Endothelial cell of umbilical vein (primary cell): ENCODE data around the gene PANX1. TPM values are rescaled to one million over a fixed set of nuclear protein-coding genes. Genes with fewer than 3 reads are reported as not detected.

ENCODE experiments used
- BruUV-seq: library from RNA; stranded (reverse); fragments of 400-500 nt; replicated peaks from 2 replicates; lab custom pipeline; 2021; lab: Mats Ljungman, UMichigan
- CTCF ChIA-PET: fragments of 300-600, 350-600 bp; sonication (Branson Sonifier 250); formaldehyde crosslinking; loops from one replicate; lab custom pipeline; 2021; ENCODE audit warnings: antibody characterized with exemption, inconsistent platforms; lab: Charles Lee
- POLR2A ChIA-PET: fragments of 300-600, 350-600 bp; sonication (Branson Sonifier 250); formaldehyde crosslinking; loops from one replicate; lab custom pipeline; 2021; ENCODE audit warnings: antibody characterized with exemption, inconsistent platforms; lab: Charles Lee
- DNase-seq: peaks from one replicate; pipeline ENCODE4 v3.0.0-alpha.2; 2011; ENCODE audit warnings: low read depth, low spot score
- FAIRE-seq: peaks from 2 replicates; lab custom pipeline; 2011; peaks lifted over from hg19 to GRCh38; lab: Jason Lieb, UNC
- H2AFZ ChIP-seq: 2 replicates; pipeline ENCODE4 v1.6.0; 2012; ENCODE audit warnings: low read depth, low read length, control low read depth, inconsistent platforms
- H3K27ac ChIP-seq: 2 replicates; pipeline ENCODE4 v1.5.1; 2011; ENCODE audit warnings: low read depth, mild to moderate bottlenecking, control low read depth, low read length, moderate library complexity; ENCODE audit not compliant: insufficient read depth
- H3K27me3 ChIP-seq, 2 experiments: 2 replicates each; pipeline versions ENCODE4 v1.6.0 to v1.6.1; 2011; ENCODE audit warnings: low read length in 2 of 2, mixed read lengths in 1 of 2; ENCODE audit not compliant: control insufficient read depth in 2 of 2, insufficient read depth in 2 of 2
- H3K36me3 ChIP-seq, 2 experiments: 2 replicates in 1 of 2; 3 replicates in 1 of 2; pipeline ENCODE4 v1.5.1; 2011; ENCODE audit warnings: low read length in 2 of 2, mild to moderate bottlenecking in 1 of 2, moderate library complexity in 1 of 2; ENCODE audit not compliant: control insufficient read depth in 2 of 2, insufficient read depth in 2 of 2; ENCODE audit errors: extremely low read depth in 1 of 2
- H3K4me1 ChIP-seq: 3 replicates; pipeline ENCODE4 v1.5.1; 2011; ENCODE audit warnings: mild to moderate bottlenecking, low read length; ENCODE audit not compliant: control insufficient read depth, insufficient read depth; ENCODE audit errors: extremely low read depth
- H3K4me2 ChIP-seq: 2 replicates; pipeline ENCODE4 v1.6.1; 2011; ENCODE audit warnings: low read length, control low read depth, mixed read lengths; ENCODE audit not compliant: insufficient read depth
- H3K4me3 ChIP-seq, 3 experiments: fragments of 200-600 bp in 1 of 3; sonication (generic), shearing (Covaris generic) in 1 of 3; replicated peaks in 1 of 3; 2 replicates each; pipeline ENCODE4 v1.5.1; 2011 to 2016; ENCODE audit warnings: control low read depth in 3 of 3, low read length in 3 of 3, mild to moderate bottlenecking in 2 of 3, inconsistent platforms in 1 of 3, low read depth in 1 of 3, moderate library complexity in 1 of 3; ENCODE audit not compliant: insufficient read depth in 1 of 3
- H3K79me2 ChIP-seq: 2 replicates; pipeline ENCODE4 v1.6.0; 2012; ENCODE audit warnings: low read length, inconsistent platforms; ENCODE audit not compliant: control insufficient read depth, insufficient read depth
- H3K9ac ChIP-seq: replicated peaks from 2 replicates; pipeline ENCODE3; 2011; ENCODE audit warnings: low read length, control low read depth; ENCODE audit not compliant: insufficient read depth; ENCODE audit errors: extremely low read depth
- H3K9me1 ChIP-seq: replicated peaks from 3 replicates; pipeline ENCODE4 v1.6.0; 2011; ENCODE audit warnings: mild to moderate bottlenecking, low read length; ENCODE audit not compliant: control insufficient read depth, insufficient read depth; ENCODE audit errors: extremely low read depth
- H3K9me3 ChIP-seq: replicated peaks from 2 replicates; pipeline ENCODE4 v1.5.1; 2012; ENCODE audit warnings: low read length, inconsistent platforms; ENCODE audit not compliant: control insufficient read depth, insufficient read depth
- H4K20me1 ChIP-seq: replicated peaks from 2 replicates; pipeline ENCODE3; 2011; ENCODE audit warnings: mild to moderate bottlenecking, low read length; ENCODE audit not compliant: control insufficient read depth, insufficient read depth; ENCODE audit errors: extremely low read depth
- CTCF ChIP-seq, 2 donors: IDR thresholded peaks; 1 replicate in 1 of 2; 2 replicates in 1 of 2; pipeline ENCODE4 v1.5.1; 2011; ENCODE audit warnings: low read length in 2 of 2, mild to moderate bottlenecking in 2 of 2, moderate library complexity in 2 of 2, control low read depth in 1 of 2, inconsistent platforms in 1 of 2, low read depth in 1 of 2; ENCODE audit not compliant: insufficient read depth in 1 of 2; ENCODE audit errors: extremely low read depth in 1 of 2
- EZH2 ChIP-seq: IDR thresholded peaks from 2 replicates; pipeline ENCODE4 v1.6.1; 2012; ENCODE audit warnings: borderline replicate concordance, low read depth, mild to moderate bottlenecking, moderate library complexity, low read length, inconsistent platforms; ENCODE audit not compliant: severe bottlenecking
- FOS ChIP-seq: IDR thresholded peaks from 2 replicates; pipeline ENCODE4 v1.6.1; 2011; ENCODE audit warnings: mild to moderate bottlenecking, low read length, moderate library complexity, borderline replicate concordance; ENCODE audit not compliant: insufficient read depth
- GATA2 ChIP-seq: IDR thresholded peaks from 2 replicates; pipeline ENCODE4 v1.7.0; 2011; ENCODE audit warnings: low read depth, mild to moderate bottlenecking, moderate library complexity, mixed read lengths, low read length; ENCODE audit not compliant: insufficient read length, insufficient read depth
- JUN ChIP-seq: IDR thresholded peaks from 2 replicates; pipeline ENCODE4 v1.6.1; 2011; ENCODE audit warnings: borderline replicate concordance, low read depth; ENCODE audit not compliant: insufficient read length, insufficient read depth
- MYC ChIP-seq: IDR thresholded peaks from one replicate; pipeline ENCODE4 v1.6.1; 2011; ENCODE audit warnings: mild to moderate bottlenecking, low read depth, low read length
- POLR2A ChIP-seq: IDR thresholded peaks from 2 replicates; pipeline ENCODE4 v1.6.1; 2012; ENCODE audit warnings: low read depth, mild to moderate bottlenecking, control low read depth, low read length
- POLR2AphosphoS5 ChIP-seq: IDR thresholded peaks from 2 replicates; pipeline ENCODE4 v1.6.1; 2012; ENCODE audit warnings: low read depth, mild to moderate bottlenecking, control low read depth, low read length, moderate library complexity; ENCODE audit not compliant: insufficient read depth
- dilution Hi-C: fragments of 300-500 bp; cut with MboI; formaldehyde crosslinking; loops from one replicate; pipeline ENCODE4 v1.15.0; 2019; ENCODE audit warnings: low sequenced_read_pairs; ENCODE audit not compliant: extremely low pct_ligation_motif_present
- intact Hi-C: fragments of 100-400 bp; cut with micrococcal nuclease; formaldehyde crosslinking; loops from one replicate; pipeline ENCODE4 v1.10.0; 2022
- polyA plus RNA-seq, 4 experiments: library from polyadenylated mRNA; depleted of rRNA in 3 of 4; stranded (reverse) in 3 of 4; unstranded in 1 of 4; fragments of >200 nt; gene quantifications; 2 replicates each; pipeline versions ENCODE4 v1.2.1 to v1.2.3, GENCODE V29; 2011 to 2012; ENCODE audit warnings: missing spikeins in 1 of 4
- total RNA-seq: library from RNA; stranded (reverse); gene quantifications from 2 replicates; pipeline ENCODE4 v1.2.3, GENCODE V29; 2021
- TF ChIP-seq, protein P1 (sequence below): IDR thresholded peaks from 2 replicates; pipeline ENCODE4 v1.6.1; 2011; ENCODE audit not compliant: insufficient read depth, insufficient read length

Gene PANX1
- total and polyA plus RNA-seq, 2 donors (not counting 3 experiments of a cell fraction or from before 2014, with no cell fraction given): 9.5 to 20.9 TPM

DNA sequence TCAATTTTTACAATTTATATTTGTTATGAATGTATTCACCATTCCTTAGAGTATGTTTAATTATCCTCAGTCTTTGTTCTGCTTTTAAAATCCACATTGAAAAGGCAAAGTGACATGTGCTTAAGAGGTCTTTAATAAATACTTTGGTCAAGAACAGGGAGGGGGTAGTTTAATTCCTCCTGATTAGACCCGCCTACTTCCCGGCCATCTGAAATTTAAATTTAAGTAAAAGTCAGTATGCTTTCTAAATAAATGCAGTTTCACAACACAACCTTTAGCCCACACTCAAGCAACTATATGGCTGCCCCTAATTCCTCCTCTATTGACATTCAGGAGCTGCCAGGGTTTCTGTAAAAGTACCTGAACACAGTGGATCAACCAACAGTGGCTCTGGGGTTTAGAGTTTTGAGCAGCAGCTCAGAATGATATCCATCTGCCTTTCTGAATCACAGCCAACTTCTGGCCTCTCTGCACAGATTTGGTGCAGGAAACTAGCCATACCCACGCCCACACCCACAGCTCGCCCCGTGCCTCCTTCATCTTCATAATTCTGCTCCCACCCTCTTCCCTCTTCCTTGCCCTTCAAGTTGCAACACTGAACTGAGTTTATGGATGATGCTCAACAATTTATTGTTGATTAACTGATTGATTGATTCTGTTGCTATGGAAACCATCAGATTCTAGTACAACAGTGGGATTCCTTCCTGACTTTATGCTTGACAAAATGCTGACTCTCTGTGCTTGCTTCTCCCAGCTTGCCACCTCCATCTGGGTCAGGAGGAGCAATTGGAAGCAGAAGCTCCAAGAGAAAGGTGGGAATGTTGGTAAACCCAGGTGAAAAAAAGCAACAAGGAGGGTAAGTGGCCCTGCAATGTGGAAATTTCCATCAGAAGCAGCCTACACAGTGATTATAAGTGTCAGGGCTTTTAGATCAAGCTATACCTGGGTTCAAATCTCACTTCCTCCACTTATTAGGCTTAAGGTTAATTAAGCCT is 70.8 kb downstream of the PANX1 start:
- DNase-seq (no peak), FAIRE-seq (no peak)
- no peak overlapping the region for H2AFZ ChIP-seq
- dilution Hi-C loops (no loop called here), intact Hi-C loops (no loop called here)
- no TSS peak for BruUV-seq
- no peaks in the 10 kb centered on the region for H3K79me2 ChIP-seq
- ChIA-PET CTCF (interaction anchor here (1.3 to 1.6 kb wide), 2 partner anchors 15 to 16 kb away, joined by 5 to 7 read pairs; no protein-coding TSS in a partner anchor), POLR2A (no interaction called here)
- no peaks in the 10 kb centered on the region for H4K20me1 ChIP-seq
- H3K27me3 ChIP-seq: peaks cover 0 to 1% of the 10 kb centered on the region in 2 experiments
- no peak overlapping the region for H3K27ac ChIP-seq
- no peak for TF ChIP-seq MYC
- no peak for TF ChIP-seq EZH2
- TF ChIP-seq FOS: no peak
- TF ChIP-seq POLR2A: no peak
- no peak for TF ChIP-seq CTCF (IDR thresholded peaks at IDR 0.05; ENCODE audit: extremely low read depth in 1 of 2, insufficient read depth in 1 of 2, low read depth in 1 of 2, low read length in 2 of 2)
- TF ChIP-seq JUN: no peak
- TF ChIP-seq GATA2: no peak
- TF ChIP-seq, protein P1, sequence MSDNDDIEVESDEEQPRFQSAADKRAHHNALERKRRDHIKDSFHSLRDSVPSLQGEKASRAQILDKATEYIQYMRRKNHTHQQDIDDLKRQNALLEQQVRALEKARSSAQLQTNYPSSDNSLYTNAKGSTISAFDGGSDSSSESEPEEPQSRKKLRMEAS: no peak
- no peak for TF ChIP-seq POLR2AphosphoS5
- H3K9ac ChIP-seq: no peak overlapping the region
- H3K9me1 ChIP-seq: no peaks in the 10 kb centered on the region
- H3K9me3 ChIP-seq: no peaks in the 10 kb centered on the region
- H3K4me1 ChIP-seq: no peaks in the 10 kb centered on the region
- no peak overlapping the region for H3K4me3 ChIP-seq
- no peak overlapping the region for H3K4me2 ChIP-seq
- no peaks in the 10 kb centered on the region for H3K36me3 ChIP-seq
